Astrocyte of the cerebellum (primary cell): Measurements from ENCODE around the gene CACHD1.
"Not testable (repeated sequence)": the region's sequence is repeated elsewhere in the genome, so short reads cannot be mapped to it uniquely, and the experiment has no call there.

Experiments
- DNase-seq: peaks from one replicate; pipeline ENCODE4 v3.0.0-alpha.2; 2011; ENCODE audit warnings: low read depth
- H3K4me3 ChIP-seq: 2 replicates; pipeline ENCODE4 v1.5.1; 2011; ENCODE audit warnings: mild to moderate bottlenecking, low read depth, low read length, moderate library complexity
- in situ Hi-C: cut with HindIII; loops from 2 replicates; pipeline ENCODE4 v1.10.0; 2017; ENCODE audit warnings: low sequenced_read_pairs
- TF ChIP-seq, protein P1 (sequence below): IDR thresholded peaks from 2 replicates; pipeline ENCODE4 v1.5.1; 2012; ENCODE audit warnings: low read length, low read depth, moderate library complexity, mild to moderate bottlenecking; ENCODE audit errors: missing control alignments

CACHD1 gene

DNA sequence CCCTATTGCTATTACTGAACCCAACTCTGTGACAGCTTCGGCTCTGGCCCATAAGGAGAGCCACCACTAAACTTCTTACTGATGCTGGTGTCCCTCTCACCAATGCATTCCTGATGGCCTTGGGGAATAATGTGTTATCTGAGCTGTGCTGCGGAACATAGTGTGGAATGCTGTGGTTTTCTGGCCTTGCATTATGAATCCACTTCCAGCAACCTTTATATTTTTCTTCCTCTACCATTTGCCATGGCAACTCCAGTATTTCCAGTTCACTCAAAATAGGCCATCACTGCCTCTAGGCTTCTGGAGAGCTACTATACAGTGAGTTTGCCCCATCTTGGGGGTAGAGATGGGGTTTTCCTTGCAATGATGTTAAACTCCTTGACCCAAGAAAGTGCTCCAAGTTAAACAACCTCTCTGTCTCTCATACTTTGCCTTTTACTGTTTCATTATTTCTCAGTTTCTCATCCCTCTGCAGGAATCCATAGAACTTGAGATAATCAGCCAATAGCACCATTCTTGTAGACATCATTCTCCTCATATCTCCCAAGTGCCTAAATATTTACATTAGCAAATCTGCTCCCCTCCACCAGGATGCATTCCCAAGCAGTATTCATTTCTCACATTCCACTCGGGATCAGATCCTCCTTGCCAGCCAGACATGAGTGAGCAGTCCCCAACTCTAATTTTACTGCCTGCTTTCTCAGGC is 263.8 kb downstream of the CACHD1 start:
- in situ Hi-C loops, result no loop called here
- peak; percentile 22 for DNase-seq
- H3K4me3 ChIP-seq, result no peak overlapping the region
- TF ChIP-seq, protein P1, sequence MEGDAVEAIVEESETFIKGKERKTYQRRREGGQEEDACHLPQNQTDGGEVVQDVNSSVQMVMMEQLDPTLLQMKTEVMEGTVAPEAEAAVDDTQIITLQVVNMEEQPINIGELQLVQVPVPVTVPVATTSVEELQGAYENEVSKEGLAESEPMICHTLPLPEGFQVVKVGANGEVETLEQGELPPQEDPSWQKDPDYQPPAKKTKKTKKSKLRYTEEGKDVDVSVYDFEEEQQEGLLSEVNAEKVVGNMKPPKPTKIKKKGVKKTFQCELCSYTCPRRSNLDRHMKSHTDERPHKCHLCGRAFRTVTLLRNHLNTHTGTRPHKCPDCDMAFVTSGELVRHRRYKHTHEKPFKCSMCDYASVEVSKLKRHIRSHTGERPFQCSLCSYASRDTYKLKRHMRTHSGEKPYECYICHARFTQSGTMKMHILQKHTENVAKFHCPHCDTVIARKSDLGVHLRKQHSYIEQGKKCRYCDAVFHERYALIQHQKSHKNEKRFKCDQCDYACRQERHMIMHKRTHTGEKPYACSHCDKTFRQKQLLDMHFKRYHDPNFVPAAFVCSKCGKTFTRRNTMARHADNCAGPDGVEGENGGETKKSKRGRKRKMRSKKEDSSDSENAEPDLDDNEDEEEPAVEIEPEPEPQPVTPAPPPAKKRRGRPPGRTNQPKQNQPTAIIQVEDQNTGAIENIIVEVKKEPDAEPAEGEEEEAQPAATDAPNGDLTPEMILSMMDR, result no peak

DNA sequence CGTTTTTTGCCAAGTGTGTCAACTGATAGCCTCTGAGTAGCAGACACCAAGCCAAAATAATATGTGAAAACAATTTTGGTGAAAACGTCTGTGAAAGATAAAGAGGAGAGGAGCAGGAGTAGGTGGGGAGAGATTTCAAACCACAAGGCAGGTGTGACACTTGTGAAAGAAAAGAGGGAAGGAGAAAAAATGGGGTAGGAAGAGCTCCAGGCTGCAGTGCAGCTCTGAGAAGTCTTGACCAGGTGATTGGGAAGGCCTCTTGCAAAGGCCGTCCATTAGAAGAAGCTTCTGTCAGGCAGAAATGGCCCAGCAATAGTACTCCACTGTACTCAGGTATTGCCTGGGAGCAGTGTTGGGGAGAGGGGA is 264.3 kb downstream of the CACHD1 start:
- no peak for DNase-seq
- TF ChIP-seq, protein P1, result no peak
- in situ Hi-C loops, result no loop called here
- H3K4me3 ChIP-seq, result no peak overlapping the region

DNA sequence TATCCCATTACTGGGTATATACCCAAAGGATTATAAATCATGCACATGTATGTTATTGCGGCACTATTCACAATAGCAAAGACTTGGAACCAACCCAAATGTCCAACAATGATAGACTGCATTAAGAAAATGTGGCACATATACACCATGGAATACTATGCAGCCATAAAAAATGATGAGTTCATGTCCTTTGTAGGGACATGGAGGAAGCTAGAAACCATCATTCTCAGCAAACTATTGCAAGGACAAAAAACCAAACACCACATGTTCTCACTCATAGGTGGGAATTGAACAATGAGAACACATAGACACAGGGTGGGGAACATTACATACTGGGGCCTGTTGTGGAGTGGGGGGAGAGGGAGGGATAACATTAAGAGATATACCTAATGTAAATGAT is 270.8 kb downstream of the CACHD1 start:
- DNase-seq, in situ Hi-C loops, H3K4me3 ChIP-seq: not testable (repeated sequence)
